Measurements from ENCODE around the gene TRAPPC11.
A peak's percentile ranks its signal among the peaks of the same experiment; 100 is the strongest.

TRAPPC11 gene

GRCh38 chr4:183638436-183638835 is 20.7 kb upstream of the TRAPPC11 start:
- no peak for DNase-seq

- DNase-seq, result no peak
Measured at GRCh38 chr4:183639291-183639690, 19.8 kb upstream of the TRAPPC11 start.

GRCh38 chr4:183645326-183645725 is 13.8 kb upstream of the TRAPPC11 start:
- no peak for DNase-seq

GRCh38 chr4:183657564-183657963 is 1.5 kb upstream of the TRAPPC11 start:
- DNase-seq, result no peak

- DNase-seq, result peak; percentile 31
Measured at GRCh38 chr4:183658362-183659028, 598 bp upstream of the TRAPPC11 start.

GRCh38 chr4:183659872-183660242 is 764 bp downstream of the TRAPPC11 start:
- no peak for DNase-seq

GRCh38 chr4:183666088-183666487 is 7.0 kb downstream of the TRAPPC11 start:
- no peak for DNase-seq

GRCh38 chr4:183670251-183670650 is 11.2 kb downstream of the TRAPPC11 start:
- no peak for DNase-seq

- no peak for DNase-seq
Measured at GRCh38 chr4:183670960-183671555, 12.0 kb downstream of the TRAPPC11 start.

- DNase-seq, result no peak
Measured at GRCh38 chr4:183674153-183674552, 15.1 kb downstream of the TRAPPC11 start.

GRCh38 chr4:183675625-183676024 is 16.5 kb downstream of the TRAPPC11 start:
- DNase-seq, result no peak

GRCh38 chr4:183681119-183681518 is 22.0 kb downstream of the TRAPPC11 start:
- no peak for DNase-seq

GRCh38 chr4:183686461-183686860 is 27.4 kb downstream of the TRAPPC11 start:
- DNase-seq, result no peak

GRCh38 chr4:183688216-183688615 is 29.1 kb downstream of the TRAPPC11 start:
- DNase-seq, result no peak

GRCh38 chr4:183691006-183691405 is 31.9 kb downstream of the TRAPPC11 start:
- DNase-seq, result no peak

GRCh38 chr4:183691897-183692296 is 32.8 kb downstream of the TRAPPC11 start:
- no peak for DNase-seq

GRCh38 chr4:183698909-183699308 is 39.8 kb downstream of the TRAPPC11 start:
- DNase-seq, result no peak

- no peak for DNase-seq
Measured at GRCh38 chr4:183700407-183700806, 41.3 kb downstream of the TRAPPC11 start.

- no peak for DNase-seq
Measured at GRCh38 chr4:183702492-183702891, 43.4 kb downstream of the TRAPPC11 start.

GRCh38 chr4:183714626-183715025 is 55.5 kb downstream of the TRAPPC11 start:
- no peak for DNase-seq

GRCh38 chr4:183716302-183716701 is 57.2 kb downstream of the TRAPPC11 start:
- no peak for DNase-seq

- DNase-seq, result no peak
Measured at GRCh38 chr4:183718876-183719275, 59.8 kb downstream of the TRAPPC11 start.

GRCh38 chr4:183721207-183722081 is 62.4 kb downstream of the TRAPPC11 start:
- peak; percentile 60 for DNase-seq

All from activated naive CD4-positive, alpha-beta T cell treated with Interleukin-2 at 50 U/mL for 16 hours (primary cell).